NCI-H510A treated with DMSO at 0.1 percent for 48 hours (cell line): ENCODE results near the gene TPPP3.

Experiments
- DNase-seq: peaks from one replicate; lab custom pipeline; 2025; lab: John Stamatoyannopoulos, UW

The TPPP3 gene

GRCh38 chr16:67393111-67393787 lies at the start of gene TPPP3:
TPPP3 (minus strand) TSS chr16:67393498; CDS start chr16:67391111, 2,387 bp downstream.
- DNase-seq: peak; percentile 39

- no peak for DNase-seq
Measured at GRCh38 chr16:67442581-67443255, 49.4 kb upstream of the TPPP3 start.

GRCh38 chr16:67441907-67442306 lies 48.6 kb upstream of the TPPP3 start:
- DNase-seq: no peak

GRCh38 chr16:67441271-67441753 lies 48.0 kb upstream of the TPPP3 start:
- DNase-seq: peak; percentile 51

GRCh38 chr16:67438824-67439393 lies 45.6 kb upstream of the TPPP3 start:
- DNase-seq: no peak

- DNase-seq: no peak
Measured at GRCh38 chr16:67438098-67438791, 44.9 kb upstream of the TPPP3 start.

- no peak for DNase-seq
Measured at GRCh38 chr16:67437513-67437912, 44.2 kb upstream of the TPPP3 start.

- DNase-seq: no peak
Measured at GRCh38 chr16:67436640-67437193, 43.4 kb upstream of the TPPP3 start.

- no peak for DNase-seq
Measured at GRCh38 chr16:67435758-67436164, 42.5 kb upstream of the TPPP3 start.

- DNase-seq: no peak
Measured at GRCh38 chr16:67433131-67433719, 39.9 kb upstream of the TPPP3 start.

- DNase-seq: no peak
Measured at GRCh38 chr16:67432506-67432890, 39.2 kb upstream of the TPPP3 start.

GRCh38 chr16:67431775-67432505 lies 38.6 kb upstream of the TPPP3 start:
- peak; percentile 43 for DNase-seq

- peak; percentile 41 for DNase-seq
Measured at GRCh38 chr16:67430977-67431774, 37.9 kb upstream of the TPPP3 start, which contains the start of gene HSD11B2. HSD11B2 (plus strand) TSS chr16:67431121; CDS start chr16:67431249, 128 bp downstream.

GRCh38 chr16:67430504-67430976 lies 37.2 kb upstream of the TPPP3 start:
- DNase-seq: no peak

- DNase-seq: no peak
Measured at GRCh38 chr16:67429799-67430503, 36.7 kb upstream of the TPPP3 start.

GRCh38 chr16:67429053-67429798 lies 35.9 kb upstream of the TPPP3 start:
- no peak for DNase-seq

- peak; percentile 48 for DNase-seq
Measured at GRCh38 chr16:67428146-67428731, 34.9 kb upstream of the TPPP3 start.

- no peak for DNase-seq
Measured at GRCh38 chr16:67426950-67427349, 33.7 kb upstream of the TPPP3 start.
